Esophagus squamous epithelium (tissue), 5 donors: ENCODE results near the gene MRPL38. TPM values are rescaled to one million over a fixed set of nuclear protein-coding genes. Genes with fewer than 3 reads are reported as not detected.

Experiments
- DNase-seq: peaks from one replicate; lab custom pipeline; 2025; lab: John Stamatoyannopoulos, UW
- H3K27ac ChIP-seq, 4 donors: fragments of 200-600 bp; sonication (generic); one replicate each; pipeline ENCODE4 v1.5.1; 2016 to 2019; ENCODE audit warnings: mild to moderate bottlenecking in 1 of 4
- H3K27me3 ChIP-seq, 4 donors: fragments of 200-600 bp; sonication (generic); 1 replicate in 3 of 4; 2 replicates in 1 of 4; pipeline versions ENCODE4 v1.5.1 to v1.6.0; 2017 to 2021; ENCODE audit warnings: antibody characterized with exemption in 1 of 4
- H3K36me3 ChIP-seq, 3 donors: fragments of 200-600 bp; sonication (generic); one replicate each; pipeline ENCODE4 v1.5.1; 2016 to 2019
- H3K4me1 ChIP-seq, 3 donors: fragments of 200-600 bp; sonication (generic); one replicate each; pipeline ENCODE4 v1.5.1; 2017 to 2019
- H3K4me3 ChIP-seq, 4 donors: fragments of 200-600 bp; sonication (generic); 1 replicate in 3 of 4; 2 replicates in 1 of 4; pipeline ENCODE4 v1.5.1; 2016 to 2019; ENCODE audit warnings: mild to moderate bottlenecking in 2 of 4, moderate library complexity in 1 of 4
- H3K9me3 ChIP-seq, 3 donors: fragments of 200-600 bp; sonication (generic); one replicate each; pipeline ENCODE4 v1.5.1; 2016 to 2019
- POLR2A ChIP-seq, 4 donors: fragments of 450-650 bp; IDR thresholded peaks; one replicate each; pipeline ENCODE4 v1.6.1; 2017; ENCODE audit warnings: antibody characterized with exemption in 4 of 4, mild to moderate bottlenecking in 4 of 4, moderate library complexity in 3 of 4
- WGBS, 2 donors: methylation state at CpG; one replicate each; pipeline ENCODE4 v1.1.5; 2018; 5-methylcytosine and 5-hydroxymethylcytosine counted together
- intact Hi-C: fragments of 100-400 bp; cut with DNase I; formaldehyde crosslinking; loops from one replicate; pipeline ENCODE4 v1.15.0; 2022
- total RNA-seq, 4 donors: library from RNA; depleted of rRNA; stranded (reverse); fragments of >200 nt; gene quantifications; one replicate each; pipeline ENCODE4 v1.1.0, GENCODE V29; 2016
- TF ChIP-seq, protein P1 (sequence below), 6 experiments: fragments of 450-650 bp in 4 of 6; fragments of 200-600 bp in 2 of 6; sonication (generic) in 2 of 6; IDR thresholded peaks; one replicate each; pipeline ENCODE4 v1.5.1; 2016 to 2019; ENCODE audit warnings: antibody characterized with exemption in 6 of 6, mild to moderate bottlenecking in 4 of 6, moderate library complexity in 4 of 6
- donor health status: DM: yes; HTN: yes; CAD: no.

MRPL38 gene
- total RNA-seq, 4 donors from 2014 or later: 40.2 to 49.2 (median 41.0) TPM

DNA sequence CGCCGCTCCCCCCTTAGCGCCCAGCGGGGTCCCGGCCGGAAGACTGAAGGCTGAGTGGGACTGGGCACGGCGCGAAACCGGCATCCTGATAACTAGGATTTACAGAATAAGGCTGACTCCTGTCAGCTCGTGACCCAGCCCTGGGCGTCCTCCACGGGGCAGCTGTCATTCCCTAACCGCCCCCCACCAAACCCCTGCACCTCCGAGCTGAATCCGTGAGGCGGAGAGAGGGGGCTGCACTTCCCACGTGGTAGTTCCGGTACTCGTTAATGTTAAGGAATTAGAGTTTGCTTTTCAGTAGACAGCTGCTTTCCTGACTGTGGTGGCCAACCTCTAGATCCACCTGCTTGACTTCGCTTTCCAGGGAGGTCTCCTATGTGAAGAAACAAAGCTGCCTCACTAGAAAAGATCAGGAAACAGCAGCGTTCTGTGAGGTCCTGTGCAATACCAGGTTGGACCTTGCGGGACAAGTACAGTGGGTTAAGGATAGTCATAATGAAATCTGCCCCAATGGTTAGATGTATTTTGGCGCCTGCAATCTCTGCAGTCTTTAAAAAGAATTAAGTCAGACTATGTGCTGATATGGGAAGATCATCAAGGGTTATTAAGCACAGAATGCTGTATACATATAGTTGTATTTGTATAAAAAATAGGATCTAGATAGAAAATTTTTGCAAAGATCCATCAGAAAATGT, 48.5 kb downstream of the MRPL38 start:
- no peak for DNase-seq
- no peaks in the 10 kb centered on the region for H3K9me3 ChIP-seq
- H3K27ac ChIP-seq: peak overlapping the region; percentile 97 to 100 (median 98)
- peak overlapping the region; percentile 78 to 98 (median 92) for H3K4me3 ChIP-seq
- no peaks in the 10 kb centered on the region for H3K27me3 ChIP-seq
- peaks cover 17 to 70% (median 31%) of the 10 kb centered on the region in 3 donors for H3K4me1 ChIP-seq
- H3K36me3 ChIP-seq: peaks cover 0 to 19% (median 4%) of the 10 kb centered on the region in 3 donors
- intact Hi-C loops: no loop called here
- no peak for TF ChIP-seq POLR2A (IDR thresholded peaks at IDR 0.05)
- TF ChIP-seq, protein P1, sequence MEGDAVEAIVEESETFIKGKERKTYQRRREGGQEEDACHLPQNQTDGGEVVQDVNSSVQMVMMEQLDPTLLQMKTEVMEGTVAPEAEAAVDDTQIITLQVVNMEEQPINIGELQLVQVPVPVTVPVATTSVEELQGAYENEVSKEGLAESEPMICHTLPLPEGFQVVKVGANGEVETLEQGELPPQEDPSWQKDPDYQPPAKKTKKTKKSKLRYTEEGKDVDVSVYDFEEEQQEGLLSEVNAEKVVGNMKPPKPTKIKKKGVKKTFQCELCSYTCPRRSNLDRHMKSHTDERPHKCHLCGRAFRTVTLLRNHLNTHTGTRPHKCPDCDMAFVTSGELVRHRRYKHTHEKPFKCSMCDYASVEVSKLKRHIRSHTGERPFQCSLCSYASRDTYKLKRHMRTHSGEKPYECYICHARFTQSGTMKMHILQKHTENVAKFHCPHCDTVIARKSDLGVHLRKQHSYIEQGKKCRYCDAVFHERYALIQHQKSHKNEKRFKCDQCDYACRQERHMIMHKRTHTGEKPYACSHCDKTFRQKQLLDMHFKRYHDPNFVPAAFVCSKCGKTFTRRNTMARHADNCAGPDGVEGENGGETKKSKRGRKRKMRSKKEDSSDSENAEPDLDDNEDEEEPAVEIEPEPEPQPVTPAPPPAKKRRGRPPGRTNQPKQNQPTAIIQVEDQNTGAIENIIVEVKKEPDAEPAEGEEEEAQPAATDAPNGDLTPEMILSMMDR (IDR thresholded peaks at IDR 0.05): no peak
- WGBS, 2 donors: 3 to 8% methylated on average over 6 to 13 of the region's 24 CpGs

DNA sequence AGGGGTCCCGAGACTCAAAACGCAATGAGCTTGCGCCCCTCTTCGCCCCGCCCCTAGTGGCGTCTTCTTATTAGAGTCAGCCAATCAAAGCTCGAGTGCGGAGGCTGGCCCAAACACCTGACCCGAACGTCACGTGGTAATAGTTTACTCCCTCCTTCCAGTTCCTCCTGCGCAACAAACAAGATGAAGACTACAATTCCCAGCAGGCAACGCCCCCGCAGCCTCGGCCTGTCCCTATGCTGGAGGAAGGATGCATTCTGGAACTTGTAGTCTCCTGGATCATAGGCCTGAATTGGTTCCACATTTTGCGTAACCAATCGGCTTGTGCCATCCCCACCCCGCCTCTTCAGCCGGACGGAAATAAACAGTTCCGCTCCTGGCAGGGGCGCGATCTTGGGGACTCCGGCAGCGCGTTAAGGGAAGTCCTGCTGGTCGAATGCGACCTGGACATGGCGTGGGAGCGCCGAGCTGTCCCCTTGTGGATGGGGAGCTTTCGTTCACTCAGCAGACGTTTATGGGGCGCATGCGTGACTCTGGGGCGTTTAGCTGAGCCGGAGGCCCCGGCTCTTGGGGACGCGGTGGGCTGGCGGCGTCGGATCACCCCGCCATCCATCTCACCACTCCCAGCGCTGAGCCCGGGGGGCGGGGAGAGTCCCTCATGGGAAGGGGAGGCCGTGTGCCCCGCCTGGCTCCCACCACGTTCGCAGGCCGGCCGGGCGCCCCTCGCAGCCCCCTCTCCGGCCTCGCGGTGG, 49.2 kb downstream of the MRPL38 start, which contains the start of gene WBP2:
TSS of gene WBP2 (minus strand) at position 26 of the 752 bp plus-strand sequence. CDS start 38 bp downstream, outside the sequence.
- H3K36me3 ChIP-seq: peaks cover 6 to 26% (median 12%) of the 10 kb centered on the region in 3 donors
- intact Hi-C loops: no loop called here
- 0 to 1% methylated on average over 3 to 24 of the region's 58 CpGs for WGBS, 2 donors
- peak within 1 kb of the TSS; percentile 78 to 98 (median 92) for H3K4me3 ChIP-seq
- no peaks in the 10 kb centered on the region for H3K27me3 ChIP-seq
- peaks cover 17 to 74% (median 30%) of the 10 kb centered on the region in 3 donors for H3K4me1 ChIP-seq
- peak within 1 kb of the TSS; percentile 97 to 100 (median 98) for H3K27ac ChIP-seq
- TF ChIP-seq, protein P1 (IDR thresholded peaks at IDR 0.05): peak in 5 of 6 experiments; percentile 32 to 59 (median 51)
- TF ChIP-seq POLR2A (IDR thresholded peaks at IDR 0.05): peak in 3 of 4 donors; percentile 96 to 99 (median 97)
- DNase-seq: peak; percentile 97
- H3K9me3 ChIP-seq: no peaks in the 10 kb centered on the region

DNA sequence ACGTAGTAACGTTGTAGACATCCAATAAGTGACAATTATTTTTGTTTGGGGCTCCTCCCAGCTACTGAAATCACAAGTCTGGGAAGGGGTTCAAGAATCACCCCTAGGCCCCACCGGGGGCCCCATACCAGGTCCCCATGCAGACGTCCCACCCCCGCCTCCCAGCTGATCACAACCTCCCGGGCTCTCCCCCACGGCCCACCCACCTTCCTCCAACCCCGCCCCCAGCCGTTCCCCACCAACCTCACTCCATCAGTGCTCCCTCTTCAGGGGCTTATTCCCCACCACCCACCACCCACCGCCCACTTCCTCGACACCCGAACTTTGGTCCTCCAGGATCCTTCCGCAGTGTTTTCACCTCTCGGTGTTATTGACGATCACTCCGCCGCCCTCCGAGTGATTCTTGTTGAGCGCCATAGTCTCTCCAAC, 49.8 kb downstream of the MRPL38 start:
- H3K4me3 ChIP-seq: peak overlapping the region; percentile 49 to 98 (median 82)
- H3K36me3 ChIP-seq: peaks cover 8 to 32% (median 16%) of the 10 kb centered on the region in 3 donors
- H3K27me3 ChIP-seq: no peaks in the 10 kb centered on the region
- peak overlapping the region; percentile 97 to 100 (median 98) for H3K27ac ChIP-seq
- no peaks in the 10 kb centered on the region for H3K9me3 ChIP-seq
- 0 to 1% methylated on average over 5 to 17 of the region's 19 CpGs for WGBS, 2 donors
- intact Hi-C loops: no loop called here
- no peak for TF ChIP-seq POLR2A (IDR thresholded peaks at IDR 0.05)
- TF ChIP-seq, protein P1 (IDR thresholded peaks at IDR 0.05): no peak
- no peak for DNase-seq
- peaks cover 17 to 80% (median 32%) of the 10 kb centered on the region in 3 donors for H3K4me1 ChIP-seq

DNA sequence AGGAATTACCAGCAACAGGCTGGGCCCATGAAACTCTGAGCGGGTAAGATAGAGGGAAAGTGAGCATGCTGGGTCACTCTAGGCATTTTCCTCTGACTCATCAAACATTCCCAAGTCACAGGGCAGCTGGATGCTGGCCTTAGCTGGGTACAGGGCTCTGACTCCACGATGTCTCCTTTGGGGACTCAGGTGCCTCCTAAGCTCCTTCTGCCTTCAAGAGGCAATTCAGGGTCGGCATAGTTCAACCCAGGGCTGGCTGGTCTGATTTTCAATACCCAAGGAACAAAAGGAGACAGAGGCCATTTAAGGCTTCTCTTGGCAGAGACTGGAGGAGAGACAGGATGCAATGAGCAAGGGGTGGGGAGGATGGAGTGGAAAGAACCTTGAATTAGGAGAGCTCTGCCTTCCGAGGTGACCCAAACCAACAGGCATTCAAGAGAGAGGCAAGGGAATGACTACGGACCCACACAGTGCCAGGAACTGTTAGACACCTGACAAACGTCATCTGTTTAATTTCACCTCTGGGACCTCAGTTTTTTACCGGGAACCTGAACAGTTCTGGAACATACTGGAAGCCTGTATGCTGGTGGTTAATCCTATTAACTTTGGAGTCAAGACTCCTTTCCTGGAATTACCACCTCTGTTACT, 50.5 kb downstream of the MRPL38 start:
- no peak for DNase-seq
- no peaks in the 10 kb centered on the region for H3K9me3 ChIP-seq
- H3K27ac ChIP-seq: peak overlapping the region; percentile 97 to 100 (median 98)
- peak overlapping the region; percentile 49 to 98 (median 82) for H3K4me3 ChIP-seq
- intact Hi-C loops: no loop called here
- WGBS, 2 donors: 13 to 21% methylated on average over 6 to 7 of the region's 7 CpGs
- no peaks in the 10 kb centered on the region for H3K27me3 ChIP-seq
- peaks cover 17 to 84% (median 38%) of the 10 kb centered on the region in 3 donors for H3K4me1 ChIP-seq
- TF ChIP-seq, protein P1 (IDR thresholded peaks at IDR 0.05): no peak
- TF ChIP-seq POLR2A (IDR thresholded peaks at IDR 0.05): peak in 2 of 4 donors; percentile 17 to 30
- peaks cover 14 to 39% (median 22%) of the 10 kb centered on the region in 3 donors for H3K36me3 ChIP-seq
